ENCODE results near the gene MICAL2.

The MICAL2 gene

DNA sequence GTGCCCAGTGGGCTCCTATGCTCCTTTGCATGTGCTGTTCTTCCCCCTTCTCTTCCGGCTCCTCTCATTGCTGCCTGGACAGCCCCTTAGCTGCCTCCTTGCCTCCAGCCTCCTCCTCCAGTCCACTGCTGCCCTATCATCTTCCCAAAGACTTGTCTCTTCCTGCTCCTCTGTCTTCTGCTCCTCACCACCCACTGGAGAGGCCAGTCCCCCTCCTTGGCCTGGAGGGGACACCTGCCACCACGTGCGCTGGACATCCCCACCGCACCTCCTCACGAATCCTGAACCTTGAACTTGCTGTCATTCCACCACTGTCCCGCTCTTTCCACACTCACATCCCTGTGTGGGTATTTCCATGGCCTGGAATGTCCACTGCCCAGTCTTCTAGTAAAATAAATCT, 49.8 kb downstream of the MICAL2 start:
- DNase-seq: no peak

DNA sequence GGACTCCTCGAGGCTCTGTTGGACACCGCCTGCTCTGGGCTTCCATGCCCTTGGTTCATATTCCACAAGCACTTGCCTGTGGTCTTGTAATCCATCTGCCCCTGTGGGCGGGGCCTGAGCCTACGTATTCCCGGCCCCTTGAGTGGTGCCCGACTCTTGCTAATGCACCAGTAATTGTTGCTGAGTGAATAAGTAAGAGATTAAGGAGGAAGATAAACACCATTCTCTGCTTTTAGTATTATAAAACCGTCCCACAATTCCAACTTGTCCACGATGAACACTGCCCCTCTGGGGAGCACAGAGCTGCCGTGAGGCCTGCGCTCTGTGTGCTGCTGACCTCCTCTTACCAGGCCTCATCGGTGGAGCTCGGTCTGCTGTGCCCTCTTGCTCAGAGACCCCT, 50.3 kb downstream of the MICAL2 start:
- no peak for DNase-seq

DNA sequence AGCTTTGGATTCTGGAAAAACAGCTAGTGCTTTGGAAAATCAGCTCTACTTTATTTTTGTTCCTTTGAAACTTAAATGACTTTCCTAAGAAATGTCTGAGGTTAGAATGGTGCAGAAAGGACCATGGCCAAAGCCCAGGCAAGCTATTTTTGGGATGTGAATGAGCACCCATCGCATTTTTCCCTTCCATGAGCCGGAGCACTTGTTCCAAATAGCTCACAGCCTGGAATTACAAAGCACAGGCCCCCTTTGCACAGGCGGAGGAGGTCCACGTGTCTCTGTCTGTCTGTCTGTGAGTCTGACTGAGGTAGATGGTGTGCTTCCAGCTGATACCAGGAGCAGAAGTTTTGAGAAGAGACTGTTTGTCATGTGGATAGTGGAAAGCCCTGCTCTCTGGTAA, 50.7 kb downstream of the MICAL2 start:
- DNase-seq: no peak

DNA sequence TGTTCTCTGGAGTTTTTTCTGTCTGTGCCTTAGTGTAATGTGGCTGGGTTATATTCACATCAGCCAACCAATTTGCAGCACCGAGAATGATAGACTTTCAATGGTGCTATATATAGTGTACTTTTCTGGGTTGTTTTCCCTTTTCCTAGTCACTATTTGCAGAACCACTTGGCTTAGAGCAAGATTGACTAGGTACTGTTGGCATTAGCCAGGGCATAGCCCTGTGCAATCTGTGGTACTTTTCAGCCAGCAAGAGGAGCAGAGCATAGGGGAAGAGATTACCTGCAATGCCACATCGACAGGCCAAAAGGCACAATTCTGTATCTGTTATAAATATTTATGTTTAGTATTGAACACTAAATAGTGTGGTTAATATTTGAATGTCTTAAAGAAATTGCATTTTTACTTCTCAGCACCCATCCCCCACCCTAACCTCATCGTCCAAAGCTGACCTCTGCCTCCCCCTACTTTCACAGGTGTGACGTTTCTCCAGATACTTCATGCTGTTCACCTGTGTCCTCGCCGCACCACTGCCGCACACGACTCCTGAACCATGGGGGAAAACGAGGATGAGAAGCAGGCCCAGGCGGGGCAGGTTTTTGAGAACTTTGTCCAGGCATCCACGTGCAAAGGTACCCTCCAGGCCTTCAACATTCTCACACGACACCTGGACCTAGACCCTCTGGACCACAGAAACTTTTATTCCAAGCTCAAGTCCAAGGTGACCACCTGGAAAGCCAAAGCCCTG, 51.4 kb downstream of the MICAL2 start:
- no peak for DNase-seq

DNA sequence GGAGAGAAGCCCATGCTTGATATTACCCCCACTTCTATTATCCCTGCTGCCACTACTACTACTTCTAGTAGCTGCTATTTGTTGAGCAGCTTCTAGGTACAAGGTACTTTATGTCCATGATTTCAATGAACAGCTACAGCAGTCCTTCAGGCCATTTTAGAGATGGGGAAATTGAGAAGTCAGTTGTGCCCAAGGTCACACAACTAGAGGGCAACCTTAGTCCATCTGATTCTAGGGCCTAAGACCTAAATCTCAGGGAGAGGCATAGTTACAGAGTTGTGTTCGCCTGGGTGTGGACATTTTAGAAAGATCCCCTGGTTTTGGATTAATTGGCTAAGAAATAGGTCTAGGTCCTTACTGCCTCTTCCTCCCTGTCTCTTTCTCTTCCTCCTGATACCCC, 52.3 kb downstream of the MICAL2 start:
- no peak for DNase-seq

DNA sequence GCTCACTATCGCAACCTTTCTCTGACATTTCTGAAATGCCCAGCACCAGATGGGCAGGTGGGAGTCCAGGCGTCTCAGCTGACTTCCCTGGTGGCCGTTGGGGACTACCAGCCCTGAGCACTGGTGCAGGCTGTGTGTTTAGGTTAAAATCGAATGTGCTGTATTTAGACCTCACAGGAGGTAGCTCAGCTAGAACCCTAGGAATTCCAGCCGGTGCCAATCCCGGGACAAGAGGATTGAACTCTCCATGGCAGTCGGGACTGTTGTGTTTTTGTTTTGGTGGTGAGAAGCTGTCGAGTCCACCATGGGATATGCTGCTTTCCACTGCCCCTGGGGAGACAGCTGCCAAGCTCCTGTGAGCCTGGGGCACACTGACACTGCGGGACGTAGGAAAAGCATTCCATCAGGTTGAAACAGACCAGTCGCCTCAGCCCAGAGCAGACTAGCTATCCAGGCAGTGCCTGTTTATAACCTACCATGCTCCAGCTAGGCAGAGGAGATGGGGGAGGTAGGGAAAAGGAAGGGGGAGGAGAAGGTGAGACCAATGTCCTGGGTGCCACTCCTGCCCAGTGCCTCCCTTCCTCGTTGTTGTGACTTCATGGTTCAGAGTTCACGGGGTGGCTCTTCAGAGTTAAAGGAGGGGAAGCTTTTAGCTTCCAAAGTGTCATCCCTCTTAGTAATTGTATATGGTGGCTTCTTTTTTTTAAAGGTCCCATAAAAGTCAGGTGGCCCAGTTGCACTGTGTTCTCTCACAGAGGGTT, 53.0 kb downstream of the MICAL2 start:
- DNase-seq: no peak

DNA sequence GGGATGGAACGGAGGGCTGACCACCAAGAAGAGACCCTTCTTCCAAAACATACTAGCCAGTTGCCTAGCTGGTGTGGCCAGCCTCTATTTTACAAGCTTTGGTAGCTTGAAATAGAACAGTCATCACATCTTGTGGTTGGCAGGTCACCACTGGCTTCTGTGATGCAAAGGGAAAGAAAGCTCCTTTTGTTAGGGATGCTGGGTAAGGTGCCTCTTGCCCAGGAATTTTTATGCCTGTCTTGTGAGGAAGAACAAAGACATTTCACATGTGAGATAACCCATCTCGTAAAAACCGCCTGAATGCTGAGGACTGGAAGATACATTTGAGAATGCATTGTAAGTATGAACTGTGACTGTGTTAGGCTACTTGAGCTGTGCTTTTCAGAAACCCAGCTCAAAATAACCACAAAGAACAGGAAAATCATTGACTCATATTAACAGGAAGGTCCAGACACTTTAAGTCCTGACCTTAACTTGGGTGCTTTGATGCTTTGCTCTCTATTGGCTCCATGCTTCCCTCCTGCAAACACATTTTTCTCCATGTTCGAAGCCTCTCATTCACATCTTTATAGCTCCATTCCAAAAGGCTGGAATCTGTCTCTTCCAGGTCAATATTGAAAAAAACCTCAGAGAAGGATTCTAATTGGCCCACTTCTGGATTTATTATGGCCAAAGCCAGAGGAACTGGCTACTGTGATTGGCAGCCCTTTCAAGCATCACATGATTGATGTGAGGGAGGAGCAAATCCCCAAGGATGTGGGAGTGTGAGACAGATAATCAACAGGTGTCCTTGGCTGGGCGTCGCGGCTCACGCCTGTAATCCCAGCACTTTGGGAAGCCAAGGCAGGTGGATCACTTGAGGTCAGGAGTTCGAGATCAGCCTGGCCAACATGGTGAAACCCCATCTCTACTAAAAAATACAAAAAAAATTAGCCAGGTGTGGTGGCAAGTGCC, 53.9 kb downstream of the MICAL2 start:
- no peak for DNase-seq

DNA sequence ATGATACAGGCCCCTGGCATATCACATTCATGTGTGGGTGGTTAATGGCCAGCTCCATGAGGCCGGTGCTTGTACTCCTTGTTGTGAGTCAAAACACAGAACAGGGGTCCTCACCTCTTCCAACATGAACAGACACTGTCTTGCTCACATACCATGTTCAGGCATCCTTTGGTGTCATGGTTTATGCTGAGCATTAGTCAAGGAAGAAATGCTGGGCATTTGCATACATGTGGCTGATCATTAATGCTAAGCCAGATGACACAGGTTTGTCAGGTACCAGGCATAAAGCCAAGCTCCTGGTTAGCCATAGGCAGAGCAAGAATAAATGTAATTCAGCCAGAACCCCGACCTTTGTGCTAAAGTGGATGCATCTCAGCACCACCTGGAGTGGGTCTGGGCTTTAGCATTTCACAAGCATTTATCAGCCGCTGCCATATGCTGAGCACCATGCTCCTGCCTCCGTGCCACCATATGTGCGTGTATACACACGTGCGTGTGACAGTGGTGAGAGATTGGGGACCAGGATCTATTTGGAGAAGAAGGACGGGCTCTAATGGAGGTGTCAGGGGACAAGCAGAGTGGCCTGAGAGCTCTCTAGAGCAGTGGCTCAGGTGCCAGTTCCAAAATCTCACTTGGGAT, 55.0 kb downstream of the MICAL2 start:
- DNase-seq: no peak

DNA sequence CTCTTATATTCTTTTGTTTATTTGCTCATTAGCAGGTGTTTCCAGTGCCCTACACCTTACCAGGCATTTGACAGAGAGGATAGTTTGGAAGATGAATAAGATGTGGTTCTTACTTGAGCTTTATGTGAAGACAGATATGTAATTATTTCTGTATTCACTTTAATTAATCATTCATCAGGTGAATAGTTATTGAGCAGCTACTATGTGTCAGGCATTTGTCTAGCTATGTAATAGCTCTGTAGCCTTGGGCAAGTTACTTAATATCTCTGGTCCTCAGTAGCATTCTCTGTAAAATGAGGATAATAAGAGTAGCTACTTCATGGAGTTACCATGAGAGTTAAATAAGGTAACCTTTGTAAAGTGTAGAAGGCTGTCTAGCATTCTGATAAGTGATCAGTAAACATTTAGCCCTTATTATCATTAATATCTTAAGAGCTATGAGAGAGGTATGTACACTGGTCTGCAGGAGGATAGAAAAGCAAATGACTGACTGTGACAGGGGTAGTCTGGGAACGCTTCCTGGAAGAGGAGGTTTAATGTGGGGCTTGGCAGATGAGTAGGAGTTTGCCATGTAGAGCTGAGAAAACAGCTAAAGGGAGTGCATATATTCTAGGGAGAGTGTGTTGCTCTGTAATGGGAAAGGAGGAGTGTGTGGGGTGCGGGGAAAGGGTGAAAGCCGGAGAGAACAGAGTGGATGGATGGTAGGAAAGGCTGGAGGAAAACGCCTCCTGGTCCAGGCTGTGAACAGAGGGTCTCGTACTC, 56.1 kb downstream of the MICAL2 start:
- no peak for DNase-seq

DNA sequence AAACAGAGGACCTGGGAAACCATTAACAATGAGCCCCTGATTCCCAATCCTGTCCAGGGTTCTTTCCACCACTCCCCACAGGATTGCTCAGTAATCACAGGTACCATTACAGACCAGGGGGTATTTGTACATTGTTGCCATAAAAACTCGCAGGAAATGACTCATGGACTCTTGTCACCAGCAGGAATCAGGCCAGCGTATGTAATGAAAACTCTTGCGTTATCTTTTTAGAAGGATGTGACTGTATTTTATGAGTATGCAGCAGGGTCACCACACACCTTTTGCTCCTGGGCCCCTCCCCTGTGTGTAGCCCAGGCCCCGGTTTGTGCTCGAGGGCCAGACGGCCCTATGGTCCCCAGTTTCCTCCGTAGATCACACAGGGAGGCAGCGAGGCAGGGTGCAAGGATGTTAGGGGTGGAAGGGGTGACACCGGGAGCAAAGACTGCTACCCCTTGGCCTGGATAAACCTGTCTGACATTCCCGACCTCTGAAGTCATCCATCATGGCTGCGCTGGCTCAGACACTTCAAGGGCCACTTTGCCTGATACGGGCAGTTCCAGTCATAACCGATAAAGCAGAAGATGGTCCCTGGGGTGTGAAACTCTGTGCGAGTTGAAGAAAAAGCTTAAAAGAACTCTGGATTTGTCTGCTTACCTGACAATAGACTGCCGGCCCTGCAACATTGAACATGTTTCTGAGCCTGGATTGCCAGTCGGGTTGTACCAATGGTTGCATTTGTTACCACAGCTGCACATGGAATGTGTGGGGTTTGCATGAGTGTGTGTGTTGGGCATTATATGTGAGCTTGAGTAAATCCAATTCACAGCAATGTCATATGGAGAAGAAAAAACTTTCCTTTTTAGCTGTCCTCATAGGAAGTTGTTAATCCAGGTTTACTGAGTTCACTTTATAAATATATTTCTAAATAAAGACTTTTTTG, 56.9 kb downstream of the MICAL2 start:
- no peak for DNase-seq

DNA sequence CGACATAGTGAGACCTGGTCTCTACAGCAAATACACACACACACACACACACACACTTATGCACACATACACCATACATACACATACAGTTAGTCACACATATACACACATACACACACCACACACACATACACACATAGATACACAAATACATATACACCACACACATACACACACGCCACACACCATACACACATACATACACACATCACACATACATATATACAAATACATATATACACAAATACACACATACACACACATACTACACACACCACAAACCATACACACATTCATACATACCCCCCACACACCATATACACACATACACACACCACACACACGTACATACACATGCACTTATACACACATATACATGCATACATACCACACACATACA, 57.7 kb downstream of the MICAL2 start:
- DNase-seq: no peak

DNA sequence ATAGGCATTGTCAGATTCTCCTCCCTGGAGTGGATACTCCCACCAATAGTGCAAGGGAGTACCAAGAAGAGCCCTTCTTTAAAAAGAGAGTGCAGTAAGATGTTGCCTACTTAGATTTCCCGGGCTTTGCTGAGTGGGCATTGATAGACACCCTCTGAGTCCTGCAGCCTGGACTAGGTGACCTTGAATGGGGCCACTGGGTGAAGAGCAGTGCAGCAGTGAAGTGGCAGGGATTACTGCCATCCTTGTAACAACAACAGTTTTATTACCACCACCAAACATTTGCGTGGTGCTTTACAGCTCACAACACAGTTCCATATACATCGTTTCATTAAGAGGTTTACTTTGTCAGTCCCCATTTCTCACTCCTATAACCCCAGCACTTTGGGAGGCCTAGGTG, 59.4 kb downstream of the MICAL2 start:
- no peak for DNase-seq

DNA sequence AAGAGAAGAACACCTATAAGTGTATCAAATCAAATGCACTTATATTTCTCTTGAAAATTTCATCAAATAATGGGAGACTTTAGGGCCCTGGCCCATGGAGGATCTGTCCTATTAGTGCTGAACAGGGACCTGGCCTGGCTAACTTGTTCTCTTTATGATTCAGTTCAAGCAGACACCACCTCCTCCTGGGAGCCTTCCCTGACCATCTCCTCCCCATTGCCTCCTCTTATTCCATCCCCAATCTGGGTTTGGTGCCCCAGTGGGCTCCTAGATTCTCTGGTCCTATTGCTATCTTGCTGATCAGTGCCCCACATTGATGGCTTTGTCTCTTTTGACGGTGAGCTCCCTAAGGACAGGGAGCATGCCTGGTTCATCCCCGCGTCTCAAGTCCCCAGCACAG, 60.1 kb downstream of the MICAL2 start:
- no peak for DNase-seq

DNA sequence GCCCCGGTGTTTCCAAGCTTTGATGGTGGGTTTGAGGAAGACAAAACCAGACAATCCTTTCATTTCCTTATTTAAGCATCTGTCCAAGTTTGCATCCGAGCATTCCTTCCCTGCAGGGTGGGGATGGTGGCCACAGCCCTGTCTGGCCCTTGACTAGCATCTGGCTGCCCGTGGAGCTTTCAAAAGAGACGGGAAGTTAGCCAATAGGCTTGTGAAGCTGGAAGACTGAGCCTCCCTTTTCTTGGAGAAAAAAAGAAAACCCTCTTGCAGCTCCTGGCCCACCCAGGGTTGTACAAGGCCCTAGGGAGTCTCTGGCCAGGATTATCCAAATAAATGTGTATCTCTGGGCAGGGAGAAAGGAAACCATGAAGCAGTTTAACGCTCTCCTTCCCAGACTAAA, 60.6 kb downstream of the MICAL2 start:
- DNase-seq: no peak

DNA sequence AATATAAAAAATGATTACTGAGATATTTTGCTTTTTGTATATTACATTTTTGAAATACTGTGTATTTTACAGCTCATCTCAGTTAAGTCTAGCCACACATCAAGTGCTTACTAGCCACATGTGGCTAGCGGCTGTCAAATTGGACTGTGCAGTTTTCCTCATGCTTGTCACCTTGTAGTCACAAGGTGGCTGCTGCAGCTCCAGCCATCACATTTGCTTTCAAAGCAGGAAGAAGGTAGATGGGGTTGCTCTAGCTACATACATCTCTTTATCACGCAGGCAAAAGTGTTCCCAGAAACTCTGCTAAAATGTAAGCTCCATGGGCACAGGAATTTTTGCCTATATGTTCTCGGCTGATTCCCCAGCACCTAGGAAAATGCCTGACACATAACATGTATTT, 61.5 kb downstream of the MICAL2 start:
- DNase-seq: no peak

DNA sequence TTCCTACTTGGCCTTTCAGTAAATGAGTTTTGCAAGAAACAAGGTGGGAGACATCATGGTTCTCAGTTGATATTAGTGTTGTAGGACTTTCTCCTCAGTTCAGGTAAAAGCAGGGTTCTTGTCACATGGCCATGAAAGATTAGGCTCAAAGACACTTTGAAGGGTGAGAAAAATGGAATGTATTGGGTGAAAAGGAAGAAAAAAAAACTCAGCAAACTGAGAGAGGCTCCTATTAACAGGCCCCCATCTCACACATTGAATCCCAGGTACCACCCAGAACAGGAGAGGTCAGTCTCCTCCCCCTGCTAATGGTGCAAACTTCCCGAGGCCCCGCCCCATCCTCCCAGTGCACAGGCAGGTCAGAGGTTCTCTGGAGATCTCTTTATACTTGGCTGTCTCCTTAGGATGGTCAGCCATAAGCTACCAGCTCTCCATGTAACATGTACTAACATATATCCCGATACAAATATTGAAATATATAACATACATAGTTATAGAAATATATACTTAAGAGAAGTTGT, 62.2 kb downstream of the MICAL2 start:
- no peak for DNase-seq

DNA sequence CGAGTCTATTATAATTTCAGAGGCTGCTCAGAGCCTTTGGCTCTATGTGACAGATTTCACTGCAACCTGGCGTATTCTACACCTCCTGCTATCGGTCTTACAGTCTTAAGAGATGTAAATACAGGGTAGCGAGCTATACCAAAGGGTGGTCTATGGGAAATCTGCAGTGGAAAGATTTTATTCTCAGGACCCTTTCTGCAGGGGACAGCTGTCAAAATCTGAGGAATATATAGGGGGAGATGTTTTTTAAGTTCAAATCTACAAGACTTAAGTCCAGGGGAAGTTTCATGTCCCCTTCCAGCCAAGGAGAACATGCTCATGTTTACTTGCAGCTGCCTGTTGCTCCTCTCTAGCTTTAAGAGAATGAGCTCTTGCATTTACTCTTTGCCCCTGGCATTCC, 62.7 kb downstream of the MICAL2 start:
- DNase-seq: no peak

DNA sequence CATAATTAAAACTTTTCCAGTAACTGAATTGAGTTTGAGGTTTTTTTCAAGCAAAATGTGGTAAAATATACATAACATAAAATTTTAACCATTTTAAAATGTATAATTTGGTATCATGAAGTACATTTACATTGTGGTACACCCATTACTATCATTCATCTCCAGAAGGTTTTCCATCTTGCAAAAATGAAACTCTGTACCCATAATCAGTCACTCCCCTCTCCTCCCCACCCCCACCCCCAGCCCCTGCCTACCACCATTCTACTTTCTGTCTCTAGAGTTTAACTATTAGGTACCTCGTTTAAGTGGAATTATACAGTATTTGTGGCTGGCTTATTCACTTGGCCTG, 63.7 kb downstream of the MICAL2 start:
- DNase-seq: no peak

DNA sequence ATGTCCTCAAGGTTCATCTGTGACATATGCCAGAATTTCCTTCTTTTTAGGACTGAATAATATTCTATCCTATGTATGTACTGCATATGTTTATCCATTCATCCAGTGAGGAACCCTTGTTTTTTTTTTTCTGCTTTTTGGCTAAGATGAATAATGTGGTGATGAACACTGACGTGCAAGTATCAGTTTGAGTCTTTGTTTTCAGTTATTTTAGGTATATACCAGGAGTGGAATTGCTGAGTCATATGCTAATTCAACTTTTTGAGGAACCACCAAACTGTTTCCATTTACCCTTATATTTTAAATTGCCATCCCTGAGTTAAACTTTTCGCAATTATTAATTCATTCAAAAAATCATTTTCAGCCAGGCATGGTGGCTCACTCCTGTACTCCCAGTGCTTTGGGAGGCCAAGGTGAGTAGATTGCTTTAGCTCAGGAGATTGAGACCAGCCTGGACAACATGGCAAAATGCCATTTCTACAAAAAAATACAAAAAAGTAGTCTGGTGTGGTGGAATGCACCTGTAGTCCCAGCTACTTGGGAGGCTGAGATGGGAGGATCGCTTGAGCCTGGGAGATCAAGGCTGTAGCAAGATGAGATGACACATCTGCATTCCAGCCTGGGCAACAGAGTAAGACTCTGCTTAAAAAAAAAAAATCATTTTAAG, 64.2 kb downstream of the MICAL2 start:
- DNase-seq: no peak

DNA sequence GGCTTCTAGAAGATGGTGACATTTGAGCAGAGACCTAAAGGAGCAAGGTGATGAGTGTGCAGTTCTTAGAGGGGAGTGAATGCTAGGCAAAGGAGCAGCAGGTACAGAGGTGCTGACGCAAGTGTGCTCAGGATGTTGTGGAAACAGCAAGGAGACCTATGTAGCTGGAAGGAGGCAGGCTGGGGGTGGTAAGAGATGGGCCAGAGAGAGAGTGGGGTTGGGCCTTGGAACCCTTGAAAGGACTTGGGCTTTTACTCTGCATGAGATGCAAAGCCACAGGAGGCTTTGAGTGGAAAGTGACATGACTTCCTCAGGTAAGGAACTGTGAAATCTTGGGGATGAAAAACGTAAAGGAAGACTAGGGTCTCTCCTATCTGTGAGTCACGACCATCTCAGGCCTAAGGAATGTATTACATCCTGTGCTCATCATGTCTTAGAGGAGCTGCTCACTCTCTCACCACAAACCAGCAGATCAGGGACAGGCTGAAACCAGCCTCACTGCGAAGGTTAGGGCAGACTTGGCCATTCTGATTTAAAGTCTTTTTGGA, 65.4 kb downstream of the MICAL2 start:
- DNase-seq: no peak

Measured in stimulated activated CD4-positive, alpha-beta T cell treated with anti-CD3 and anti-CD28 coated beads, Interleukin-4, amount 100 ng/mL, for 1 hour (primary cell).